GM18505 (cell line): ENCODE results near the gene MPND.

Experiments
- ATAC-seq: cut with Tn5 transposase; IDR thresholded peaks from one replicate; pipeline ENCODE4 v1.9.1; 2021; ENCODE audit not compliant: unreplicated experiment
- POLR2A ChIP-seq: IDR thresholded peaks from 4 replicates; pipeline ENCODE4 v1.6.1; 2011; ENCODE audit warnings: borderline replicate concordance; ENCODE audit not compliant: insufficient read depth, insufficient read length; ENCODE audit errors: extremely low read depth

Gene MPND

DNA sequence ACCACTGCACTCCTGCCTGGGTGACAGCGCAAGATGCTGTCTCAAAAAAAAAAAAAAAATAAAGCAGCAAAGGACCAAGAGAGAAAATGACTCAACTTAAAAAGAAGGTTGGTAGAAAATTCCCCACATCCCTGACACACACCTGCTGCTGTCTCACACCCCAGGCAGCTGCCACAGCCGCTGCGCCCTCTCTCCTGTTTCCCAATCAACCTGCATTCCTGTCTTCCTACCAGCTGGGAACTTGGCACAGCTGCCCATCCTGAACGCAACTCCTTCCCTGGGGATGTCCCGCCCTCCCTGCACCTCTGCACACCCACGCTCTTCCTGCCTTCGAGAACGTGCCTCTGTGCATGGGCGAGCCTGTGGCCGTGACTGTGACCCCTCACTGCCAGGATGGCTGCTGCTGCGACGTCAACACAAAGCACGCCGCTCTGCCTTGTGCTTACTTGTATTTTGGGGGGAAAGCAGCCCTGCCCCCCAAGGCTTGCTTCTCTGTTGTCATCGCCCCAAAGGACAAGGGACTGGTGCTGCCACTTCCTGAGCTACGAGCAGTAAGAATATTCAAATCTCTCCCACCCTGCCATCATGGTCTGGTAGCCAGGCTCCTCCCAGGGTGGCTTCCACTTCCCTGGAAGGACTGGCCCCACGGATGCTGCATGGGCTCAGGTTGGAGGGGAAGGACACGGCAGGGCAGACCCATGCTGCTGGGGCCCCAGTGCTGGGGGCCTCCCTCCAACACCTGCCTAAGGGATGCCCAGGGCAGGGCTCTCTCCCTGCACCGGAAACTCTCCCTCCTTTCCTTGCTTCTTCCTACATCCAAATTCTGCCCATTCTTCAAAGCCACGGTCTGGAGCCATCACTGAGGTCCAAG lies 36.3 kb downstream of the MPND start:
- TF ChIP-seq POLR2A: no peak
- no peak for ATAC-seq

DNA sequence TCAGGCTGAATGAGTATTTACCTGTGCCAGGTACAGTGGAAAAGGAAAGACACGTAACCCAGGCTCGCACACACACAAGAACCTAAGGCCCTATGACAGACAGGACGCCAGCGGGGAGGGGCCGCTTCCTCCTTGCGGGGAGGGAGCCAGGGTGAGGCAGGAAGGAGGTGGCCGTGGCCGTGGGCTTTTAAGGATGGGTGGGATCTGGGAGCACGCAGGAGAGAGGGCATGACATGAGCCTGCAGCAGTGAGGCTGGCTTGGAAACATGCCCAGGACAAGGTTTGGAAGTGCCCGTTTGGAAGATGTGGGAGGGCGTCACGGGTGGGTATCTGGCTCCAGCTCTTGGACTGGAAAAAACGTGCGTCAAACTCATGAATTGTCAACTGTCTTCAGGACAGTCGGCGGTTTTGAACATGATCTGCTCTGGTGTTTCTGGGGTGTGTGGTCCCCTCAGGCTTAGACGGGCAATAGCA lies 36.9 kb downstream of the MPND start:
- TF ChIP-seq POLR2A: peak; percentile 40
- no peak for ATAC-seq

DNA sequence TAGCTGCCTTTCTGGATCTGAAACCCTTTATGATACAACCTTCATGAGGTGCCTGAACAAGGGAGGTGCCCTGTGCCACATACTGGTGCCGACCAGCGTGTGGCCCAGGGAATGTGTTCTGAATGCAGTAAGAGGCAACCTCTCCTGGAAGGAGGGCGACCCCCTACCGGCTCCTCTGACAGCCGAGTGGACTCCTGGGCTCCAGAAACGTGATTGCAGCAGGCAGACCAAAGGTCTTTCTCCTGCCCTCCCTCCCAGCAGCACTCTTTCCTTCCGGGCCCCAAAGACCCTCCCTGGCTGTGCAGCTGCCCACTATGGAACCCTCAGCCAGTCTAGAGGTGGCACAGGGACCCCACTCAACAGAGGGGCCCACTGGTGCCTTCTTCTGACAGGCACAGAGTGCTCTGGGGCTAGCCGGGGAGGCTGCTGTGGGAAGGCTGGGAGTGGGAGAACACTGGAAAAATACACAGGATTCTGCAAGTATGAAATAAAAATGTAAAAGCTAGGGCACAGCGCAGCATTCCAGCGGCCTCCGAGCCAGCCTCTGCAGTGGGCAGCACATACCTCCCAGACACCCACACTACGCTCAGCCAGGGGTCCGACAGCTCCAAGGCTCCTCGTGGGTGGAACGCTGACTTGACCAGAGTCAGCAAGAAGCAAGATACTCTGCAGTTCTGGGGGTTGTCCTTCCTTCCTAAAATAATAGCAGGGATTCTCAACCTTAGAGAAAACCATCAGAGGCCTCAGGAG lies 42.1 kb downstream of the MPND start:
- ATAC-seq: no peak
- TF ChIP-seq POLR2A: no peak

DNA sequence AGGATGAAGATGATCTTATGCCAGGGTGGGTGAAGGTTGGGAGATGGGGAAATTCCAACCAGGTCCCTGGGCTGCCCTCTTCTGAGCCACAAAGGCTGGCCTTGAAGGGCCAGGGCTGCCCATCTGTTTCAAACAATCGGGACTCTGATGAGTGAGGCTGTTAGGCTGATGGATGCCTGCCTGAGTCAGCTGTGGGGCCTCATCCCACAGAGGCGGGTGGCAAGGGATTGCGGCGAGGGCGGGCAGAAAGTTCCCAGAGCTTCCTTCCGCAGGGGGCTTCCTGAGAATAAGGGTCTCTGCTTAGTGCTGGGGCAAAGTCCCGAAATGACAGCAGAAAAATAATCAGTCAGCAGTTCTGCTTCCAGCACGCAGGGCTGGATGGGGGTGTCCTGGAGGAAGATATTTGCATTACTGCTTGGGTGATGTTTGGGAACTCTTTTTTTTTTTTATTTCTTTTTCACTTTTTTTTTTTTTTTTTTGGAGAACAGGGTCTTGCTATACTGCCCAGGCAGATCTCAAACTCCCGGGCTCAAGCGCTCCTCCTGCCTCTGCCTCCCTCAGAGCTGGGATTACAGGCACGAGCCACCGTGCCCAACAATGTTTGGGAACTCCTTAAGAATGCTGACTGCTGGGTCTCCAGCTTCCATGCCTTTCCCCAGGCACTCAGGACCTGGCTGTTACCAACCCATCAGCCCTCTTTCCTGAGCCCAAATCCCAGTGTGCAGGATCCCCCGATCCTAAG lies 42.9 kb downstream of the MPND start:
- no peak for TF ChIP-seq POLR2A
- ATAC-seq: no peak

DNA sequence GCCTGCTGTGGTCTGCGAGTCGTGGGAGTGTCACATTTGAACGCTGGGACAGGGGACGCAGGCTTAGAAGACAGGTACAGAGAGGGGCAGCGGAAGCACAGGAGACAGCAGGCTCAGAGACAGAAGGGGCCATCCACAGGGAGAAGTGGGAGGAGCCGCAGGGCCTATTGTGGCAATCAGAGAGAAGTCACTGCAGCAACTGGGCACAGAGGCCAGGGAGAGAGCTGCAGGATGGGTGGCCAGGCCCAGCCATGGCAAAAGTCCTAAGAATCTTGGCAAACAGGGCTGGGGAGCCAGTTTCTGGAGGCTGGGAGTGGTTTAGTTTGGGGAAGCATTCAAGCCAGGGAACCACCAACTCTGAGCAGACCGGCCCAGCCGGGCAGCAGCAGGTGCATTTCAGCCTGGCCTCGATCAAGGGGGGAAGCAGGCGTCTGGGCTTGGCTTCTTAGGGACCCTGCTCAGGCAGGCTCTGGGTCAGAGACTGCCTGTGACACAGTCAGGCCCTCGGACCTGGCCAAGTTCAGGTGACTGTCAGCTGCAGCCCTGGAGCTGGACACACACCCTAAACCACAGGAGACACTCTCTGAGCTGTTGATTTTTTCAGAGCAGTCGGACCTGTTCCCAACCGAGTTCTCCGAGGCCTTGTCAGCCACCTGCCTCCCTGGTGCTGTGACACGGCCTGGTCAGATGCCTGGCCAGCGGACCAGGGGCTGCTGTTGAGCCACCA lies 45.1 kb downstream of the MPND start:
- TF ChIP-seq POLR2A: no peak
- no peak for ATAC-seq

DNA sequence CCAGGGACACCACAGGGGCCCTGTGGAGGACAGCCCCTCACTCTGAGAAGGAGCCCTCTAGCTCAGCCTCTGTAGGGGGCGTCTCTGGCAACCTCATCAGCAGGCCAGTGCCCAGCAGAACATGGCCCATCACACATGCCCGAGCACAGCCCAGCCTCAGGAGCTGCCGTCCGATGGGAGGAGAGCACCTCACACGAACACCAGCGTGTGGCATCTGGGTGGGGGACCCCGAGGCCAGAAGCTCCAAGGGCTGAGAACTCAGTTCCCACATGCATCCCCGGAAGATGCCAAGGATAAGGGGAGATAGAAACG lies 45.7 kb downstream of the MPND start:
- ATAC-seq: no peak
- TF ChIP-seq POLR2A: no peak

DNA sequence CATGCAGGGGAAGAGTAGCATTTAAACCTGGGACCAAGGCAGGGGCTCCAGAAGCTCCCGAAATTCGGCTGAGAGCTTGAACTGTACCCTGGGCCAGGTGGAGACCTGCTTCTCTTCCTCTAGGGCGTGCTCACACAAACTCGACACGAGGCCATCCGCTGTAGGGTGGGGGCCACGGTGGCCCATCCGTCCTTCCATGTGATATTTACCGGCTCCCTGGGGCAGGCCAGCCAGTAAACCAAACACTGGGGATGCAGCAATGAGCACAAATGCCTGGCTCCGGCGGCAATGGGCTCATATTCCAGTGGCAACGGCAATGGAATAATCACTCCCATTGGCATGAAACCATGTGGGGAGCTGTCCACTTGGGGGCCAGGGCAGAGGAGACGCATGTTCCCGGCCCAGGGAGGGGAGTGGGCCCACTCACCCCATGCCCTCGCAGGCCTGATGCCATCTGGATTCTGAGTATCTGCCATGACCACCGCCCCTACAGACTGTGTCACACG lies 46.2 kb downstream of the MPND start:
- ATAC-seq: no peak
- TF ChIP-seq POLR2A: no peak

DNA sequence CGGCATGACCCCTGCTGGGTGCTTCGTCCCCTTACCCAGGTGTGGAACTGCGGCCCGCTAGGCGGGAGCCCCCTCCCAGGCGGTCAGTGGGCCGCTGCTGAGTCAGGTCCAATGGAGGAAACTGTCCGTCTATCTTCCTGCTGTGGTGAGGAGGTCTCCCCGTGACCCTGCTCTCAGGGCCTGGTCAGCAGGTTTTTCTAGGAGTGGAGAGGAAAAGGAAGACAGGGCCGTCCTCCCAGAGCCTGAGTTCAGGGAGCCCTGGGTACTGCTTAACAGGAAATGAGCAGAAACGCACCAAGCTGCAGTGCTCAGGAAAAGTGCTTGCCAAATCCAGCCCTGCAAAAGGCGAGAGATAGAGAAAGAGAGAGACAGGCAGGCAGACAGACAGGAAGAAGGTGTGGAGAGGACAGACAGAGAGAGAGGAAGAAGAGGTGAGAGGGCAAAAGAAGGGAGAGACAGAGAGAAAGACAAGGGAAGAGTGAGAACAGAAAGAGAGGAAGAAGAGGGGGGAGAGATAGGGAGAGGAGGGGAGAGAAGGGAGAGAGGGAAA lies 46.7 kb downstream of the MPND start:
- TF ChIP-seq POLR2A: no peak
- ATAC-seq: no peak

DNA sequence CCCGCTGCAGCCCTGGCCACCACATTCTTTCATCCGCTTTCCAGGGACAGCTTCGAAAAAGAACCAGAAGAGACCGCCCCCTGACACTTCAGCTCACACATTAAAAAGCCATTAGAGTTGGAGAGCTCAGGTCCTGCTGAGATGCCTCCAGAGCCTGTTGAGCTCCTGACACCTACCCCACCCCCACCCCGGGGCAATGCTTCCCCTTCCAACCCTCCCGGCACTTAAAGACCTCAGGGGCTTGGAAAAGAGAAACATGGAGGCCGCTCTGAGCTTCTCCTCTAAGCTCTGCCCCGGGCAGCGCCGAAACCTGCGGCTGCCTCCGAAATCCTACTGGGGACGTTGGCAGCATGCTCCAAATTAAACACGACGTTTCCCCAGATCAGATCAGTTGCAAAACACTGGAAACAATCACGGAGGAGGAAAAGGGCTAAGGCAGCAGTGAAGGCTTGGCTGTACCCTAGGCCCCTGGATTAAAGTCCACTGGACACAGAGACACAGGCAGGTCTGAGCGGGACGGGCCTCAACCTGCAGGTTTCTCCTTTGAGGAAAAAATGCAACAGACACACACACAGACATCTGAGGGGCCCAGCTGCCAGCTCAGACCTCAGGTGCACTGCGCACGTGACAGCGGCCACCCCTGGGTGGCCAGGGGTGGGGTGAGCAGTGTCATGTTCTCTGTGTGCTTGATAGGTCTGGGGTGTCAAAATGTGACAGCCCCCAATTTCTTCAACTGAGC lies 47.4 kb downstream of the MPND start:
- no peak for TF ChIP-seq POLR2A
- no peak for ATAC-seq

DNA sequence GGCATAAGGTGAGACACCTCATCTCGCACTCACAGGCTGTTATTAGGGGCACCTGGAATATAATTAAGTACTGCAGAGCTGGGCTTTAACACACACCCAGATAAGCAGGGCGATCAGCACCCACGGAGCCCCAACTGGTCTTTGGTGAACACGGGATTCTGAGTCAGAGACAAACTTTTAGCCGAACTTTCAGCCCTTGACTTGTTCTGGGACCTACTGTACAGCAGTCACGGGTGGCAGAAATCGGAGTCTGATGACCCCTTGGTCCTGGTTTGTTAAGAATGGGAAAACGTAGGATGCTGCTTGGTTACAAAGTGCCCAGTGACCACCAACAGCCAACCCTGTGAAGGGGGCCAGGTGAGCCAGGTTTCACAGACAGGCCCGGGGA lies 47.9 kb downstream of the MPND start:
- ATAC-seq: no peak
- TF ChIP-seq POLR2A: no peak

DNA sequence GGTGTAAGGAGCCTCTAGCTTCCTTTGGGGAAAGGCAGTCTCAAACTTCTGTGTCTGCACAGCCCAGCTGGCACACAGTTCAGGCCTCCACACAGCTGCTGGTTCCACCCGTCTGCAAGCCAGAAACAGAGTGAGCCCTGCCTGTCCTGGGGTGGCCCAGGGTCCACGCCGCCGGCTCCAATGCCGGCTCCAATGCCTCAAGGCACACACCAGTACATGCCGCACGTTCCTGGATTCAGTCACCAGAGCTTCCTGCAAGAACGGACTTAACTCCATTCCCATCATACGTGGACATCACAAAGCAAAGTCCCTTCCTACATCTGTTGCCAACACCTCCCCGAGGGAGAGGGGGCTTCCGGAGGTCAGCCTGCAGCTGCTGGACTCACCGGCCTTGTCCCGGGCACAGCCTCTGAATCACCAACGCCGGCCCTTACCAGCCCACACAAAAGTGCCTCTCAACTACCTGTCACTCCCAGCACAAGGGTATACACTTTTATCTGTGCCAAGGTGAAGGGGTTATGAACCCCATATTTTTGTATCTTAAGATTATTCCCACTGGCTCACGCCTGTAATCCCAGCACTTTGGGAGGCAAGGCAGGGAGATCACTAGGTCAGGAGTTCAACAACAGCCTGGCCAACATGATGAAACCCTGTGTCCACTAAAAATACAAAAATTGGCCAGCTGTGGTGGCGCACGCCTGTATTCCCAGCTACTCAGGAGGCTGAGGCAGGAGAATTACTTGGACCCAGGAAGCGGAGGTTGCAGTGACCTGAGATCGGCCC lies 48.5 kb downstream of the MPND start:
- no peak for ATAC-seq
- no peak for TF ChIP-seq POLR2A
